H1 (cell line): ENCODE data around the gene FAM163A. TPM values are rescaled to one million over a fixed set of nuclear protein-coding genes. Genes with fewer than 3 reads are reported as not detected.

Experiments used
- CTCF ChIA-PET: fragments of 300-600 bp; sonication (Branson Sonifier 250); formaldehyde crosslinking; loops from one replicate; lab custom pipeline; 2021; ENCODE audit not compliant: partially characterized antibody; lab: Charles Lee
- POLR2A ChIA-PET: fragments of 300-600 bp; sonication (Branson Sonifier 250); formaldehyde crosslinking; loops from one replicate; lab custom pipeline; 2021; ENCODE audit warnings: inconsistent platforms; ENCODE audit not compliant: partially characterized antibody; lab: Charles Lee
- DNase-seq, 2 experiments: peaks; one replicate each; pipeline versions ENCODE4 v3.0.0 to v3.0.0-alpha.2; 2010 to 2022; ENCODE audit warnings: low spot score in 2 of 2, low read depth in 1 of 2, mixed read lengths in 1 of 2
- FAIRE-seq: peaks from 2 replicates; lab custom pipeline; 2011; peaks lifted over from hg19 to GRCh38; lab: Jason Lieb, UNC
- H2AFZ ChIP-seq: 2 replicates; pipeline ENCODE4 v1.8.1; 2012; ENCODE audit warnings: low read length, inconsistent platforms
- H2AK5ac ChIP-seq: 2 replicates; pipeline ENCODE4 v1.6.1; 2013; ENCODE audit warnings: low read depth, low read length
- H2BK120ac ChIP-seq: replicated peaks from 2 replicates; pipeline ENCODE3; 2013; ENCODE audit warnings: low read depth, low read length, inconsistent platforms
- H2BK12ac ChIP-seq: 2 replicates; pipeline ENCODE4 v1.6.1; 2013; ENCODE audit warnings: low read depth, low read length
- H2BK15ac ChIP-seq: 2 replicates; pipeline ENCODE4 v1.6.1; 2013; ENCODE audit warnings: low read length
- H2BK20ac ChIP-seq: 2 replicates; pipeline ENCODE4 v1.6.1; 2013; ENCODE audit warnings: low read length
- H2BK5ac ChIP-seq: 2 replicates; pipeline ENCODE4 v1.6.1; 2013; ENCODE audit warnings: low read depth, low read length
- H3K14ac ChIP-seq: 2 replicates; pipeline ENCODE4 v1.6.1; 2013; ENCODE audit warnings: inconsistent platforms; ENCODE audit not compliant: insufficient read length
- H3K18ac ChIP-seq: 2 replicates; pipeline ENCODE4 v1.6.1; 2013; ENCODE audit warnings: low read length; ENCODE audit errors: extremely low read depth
- H3K23ac ChIP-seq: 2 replicates; pipeline ENCODE4 v1.6.1; 2013; ENCODE audit warnings: inconsistent platforms; ENCODE audit not compliant: insufficient read length
- H3K23me2 ChIP-seq: 2 replicates; pipeline ENCODE4 v1.6.1; 2013; ENCODE audit warnings: low read depth, low read length
- H3K27ac ChIP-seq: 2 replicates; pipeline ENCODE4 v1.6.1; 2011; ENCODE audit warnings: low read depth, low read length, inconsistent platforms
- H3K27me3 ChIP-seq, 4 experiments: replicated peaks in 1 of 4; 1 replicate in 1 of 4; 2 replicates in 3 of 4; pipeline versions ENCODE4 v1.6.1 to v1.8.1; 2011 to 2013; ENCODE audit warnings: low read length in 3 of 4, mild to moderate bottlenecking in 3 of 4, inconsistent platforms in 2 of 4, mixed read lengths in 2 of 4, moderate library complexity in 1 of 4; ENCODE audit not compliant: control insufficient read depth in 3 of 4, insufficient read depth in 3 of 4; ENCODE audit errors: extremely low read depth in 1 of 4
- H3K36me3 ChIP-seq, 4 experiments: 2 replicates each; pipeline versions ENCODE4 v1.6.1 to v1.8.1; 2011 to 2013; ENCODE audit warnings: mild to moderate bottlenecking in 4 of 4, low read length in 3 of 4, moderate library complexity in 2 of 4, control low read depth in 1 of 4, inconsistent platforms in 1 of 4; ENCODE audit not compliant: insufficient read depth in 4 of 4, control insufficient read depth in 2 of 4
- H3K4ac ChIP-seq: replicated peaks from 2 replicates; pipeline ENCODE3; 2013; ENCODE audit warnings: low read length, low read depth, mixed read lengths, inconsistent platforms; ENCODE audit not compliant: insufficient read length
- H3K4me1 ChIP-seq, 4 experiments: replicated peaks in 1 of 4; 1 replicate in 1 of 4; 2 replicates in 3 of 4; pipeline versions ENCODE4 v1.6.1 to v1.8.1; 2011 to 2013; ENCODE audit warnings: low read length in 3 of 4, inconsistent platforms in 2 of 4, mixed read lengths in 1 of 4; ENCODE audit not compliant: insufficient read depth in 4 of 4, control insufficient read depth in 3 of 4
- H3K4me2 ChIP-seq, 2 experiments: 2 replicates each; pipeline versions ENCODE4 v1.6.1 to v1.8.1; 2011 to 2013; ENCODE audit warnings: low read depth in 2 of 2, low read length in 2 of 2, control low read depth in 1 of 2, inconsistent platforms in 1 of 2, mild to moderate bottlenecking in 1 of 2; ENCODE audit not compliant: insufficient read depth in 1 of 2
- H3K4me3 ChIP-seq, 4 experiments: fragments of 200-600, 300-600 bp in 1 of 4; sonication (generic), shearing (Covaris generic), sonication (Bioruptor Twin) in 1 of 4; 2 replicates each; pipeline versions ENCODE4 v1.5.1 to v1.8.1; 2011 to 2016; ENCODE audit warnings: low read length in 4 of 4, low read depth in 3 of 4, control low read depth in 2 of 4, inconsistent platforms in 2 of 4, mild to moderate bottlenecking in 2 of 4, mixed read lengths in 1 of 4, moderate library complexity in 1 of 4; ENCODE audit not compliant: insufficient read depth in 2 of 4; ENCODE audit errors: extremely low read depth in 1 of 4
- H3K56ac ChIP-seq: replicated peaks from 2 replicates; pipeline ENCODE3; 2013; ENCODE audit warnings: low read depth, mild to moderate bottlenecking, mixed read lengths, low read length, inconsistent platforms; ENCODE audit not compliant: insufficient read length
- H3K79me1 ChIP-seq: 2 replicates; pipeline ENCODE4 v1.6.1; 2013; ENCODE audit warnings: low read depth, low read length, control low read depth
- H3K79me2 ChIP-seq, 2 experiments: 2 replicates each; pipeline versions ENCODE4 v1.6.1 to v1.8.1; 2012 to 2013; ENCODE audit warnings: low read length in 2 of 2, mild to moderate bottlenecking in 2 of 2, inconsistent platforms in 1 of 2; ENCODE audit not compliant: insufficient read depth in 2 of 2, control insufficient read depth in 1 of 2
- H3K9ac ChIP-seq, 4 experiments: replicated peaks in 1 of 4; 1 replicate in 1 of 4; 2 replicates in 3 of 4; pipeline versions ENCODE4 v1.6.1 to v1.8.1; 2011 to 2013; ENCODE audit warnings: low read depth in 3 of 4, low read length in 3 of 4, control low read depth in 2 of 4, mild to moderate bottlenecking in 2 of 4, moderate library complexity in 2 of 4, inconsistent platforms in 1 of 4; ENCODE audit errors: extremely low read depth in 1 of 4
- H3K9me3 ChIP-seq, 2 experiments: 2 replicates each; pipeline versions ENCODE4 v1.6.1 to v1.8.1; 2012 to 2013; ENCODE audit warnings: mild to moderate bottlenecking in 2 of 2, moderate library complexity in 2 of 2, control low read depth in 1 of 2, inconsistent platforms in 1 of 2, low read depth in 1 of 2, low read length in 1 of 2, mixed read lengths in 1 of 2; ENCODE audit not compliant: insufficient read depth in 2 of 2
- H4K20me1 ChIP-seq, 2 experiments: replicated peaks in 1 of 2; 2 replicates each; pipeline versions ENCODE3 to v1.8.1; 2011 to 2013; ENCODE audit warnings: inconsistent platforms in 2 of 2, low read length in 2 of 2, mild to moderate bottlenecking in 1 of 2; ENCODE audit not compliant: insufficient read depth in 2 of 2, control insufficient read depth in 1 of 2
- H4K5ac ChIP-seq: 2 replicates; pipeline ENCODE4 v1.6.1; 2013; ENCODE audit warnings: low read length, low read depth, mixed read lengths, inconsistent platforms; ENCODE audit not compliant: insufficient read length
- H4K8ac ChIP-seq: 2 replicates; pipeline ENCODE4 v1.8.0; 2013; ENCODE audit warnings: mild to moderate bottlenecking, moderate library complexity, low read length, inconsistent platforms; ENCODE audit not compliant: insufficient read depth; ENCODE audit errors: extremely low read depth
- H4K91ac ChIP-seq: replicated peaks from 2 replicates; pipeline ENCODE3; 2013; ENCODE audit warnings: low read length, mixed read lengths, inconsistent platforms; ENCODE audit not compliant: insufficient read length
- BACH1 ChIP-seq: IDR thresholded peaks from 2 replicates; pipeline ENCODE4 v1.6.1; 2012; ENCODE audit warnings: low read length, improper control_type of control experiment
- CTBP2 ChIP-seq: IDR thresholded peaks from 2 replicates; pipeline ENCODE4 v1.7.0; 2011; ENCODE audit warnings: borderline replicate concordance, mild to moderate bottlenecking, moderate library complexity, mixed read lengths, low read length; ENCODE audit not compliant: insufficient read depth, insufficient read length
- EZH2 ChIP-seq: fragments of 200-600 bp; sonication (generic); IDR thresholded peaks from 2 replicates; pipeline ENCODE4 v1.7.1; 2012; ENCODE audit warnings: low read depth, mild to moderate bottlenecking, moderate library complexity, low read length, inconsistent platforms; ENCODE audit not compliant: severe bottlenecking
- HDAC2 ChIP-seq, 2 experiments: fragments of 300-600 bp in 1 of 2; sonication (generic) in 1 of 2; IDR thresholded peaks; 2 replicates each; pipeline ENCODE4 v1.6.1; 2011 to 2012; ENCODE audit warnings: low read depth in 2 of 2, low read length in 2 of 2, mild to moderate bottlenecking in 2 of 2, moderate library complexity in 2 of 2, borderline replicate concordance in 1 of 2, inconsistent platforms in 1 of 2
- JUND ChIP-seq: IDR thresholded peaks from 2 replicates; pipeline ENCODE4 v1.6.1; 2011; ENCODE audit warnings: mild to moderate bottlenecking, improper control_type of control experiment, low read length
- POLR2A ChIP-seq, 2 experiments: IDR thresholded peaks; 1 replicate in 1 of 2; 2 replicates in 1 of 2; pipeline ENCODE4 v1.6.1; 2011; ENCODE audit warnings: low read depth in 2 of 2, low read length in 2 of 2, mild to moderate bottlenecking in 2 of 2; ENCODE audit errors: control extremely low read depth in 1 of 2
- POLR2AphosphoS5 ChIP-seq: IDR thresholded peaks from 2 replicates; pipeline ENCODE4 v1.6.1; 2011; ENCODE audit warnings: low read depth, low read length
- RAD21 ChIP-seq, 2 experiments: IDR thresholded peaks in 1 of 2; conservative IDR thresholded peaks in 1 of 2; 2 replicates each; pipeline ENCODE4 v1.6.1; 2011; ENCODE audit warnings: low read depth in 2 of 2, low read length in 2 of 2, improper control_type of control experiment in 1 of 2, inconsistent platforms in 1 of 2, mild to moderate bottlenecking in 1 of 2, moderate library complexity in 1 of 2
- RFX5 ChIP-seq: IDR thresholded peaks from 2 replicates; pipeline ENCODE4 v1.6.1; 2011; ENCODE audit warnings: low read depth, low read length, improper control_type of control experiment, borderline replicate concordance
- SP2 ChIP-seq: IDR thresholded peaks from 2 replicates; pipeline ENCODE4 v1.6.1; 2012; ENCODE audit warnings: mild to moderate bottlenecking, low read length, inconsistent platforms
- TBP ChIP-seq: IDR thresholded peaks from 2 replicates; pipeline ENCODE4 v1.6.1; 2011; ENCODE audit warnings: low read depth, low read length, improper control_type of control experiment
- TCF12 ChIP-seq: IDR thresholded peaks from 2 replicates; pipeline ENCODE4 v1.6.1; 2011; ENCODE audit warnings: low read depth, mild to moderate bottlenecking, low read length
- ZNF274 ChIP-seq: IDR thresholded peaks from 2 replicates; pipeline ENCODE4 v1.7.0; 2012; ENCODE audit warnings: low read length, borderline replicate concordance; ENCODE audit errors: extremely low read depth
- WGBS, 2 experiments: shearing (Covaris generic) in 1 of 2; methylation state at CpG; one replicate each; pipeline versions ENCODE4 v1.1.6 to v1.1.7; 2013 to 2015; ENCODE audit warnings: low lambda C conversion rate in 2 of 2, mixed read lengths in 2 of 2, inconsistent platforms in 1 of 2, low coverage in 1 of 2, missing lambda C conversion rate in 1 of 2; ENCODE audit not compliant: insufficient replicate concordance in 2 of 2, insufficient coverage in 1 of 2, insufficient read length in 1 of 2; ENCODE audit errors: extremely low coverage in 1 of 2, missing lambda C conversion rate in 1 of 2; 5-methylcytosine and 5-hydroxymethylcytosine counted together
- polyA plus RNA-seq, 7 experiments: library from polyadenylated mRNA; depleted of rRNA in 3 of 7; stranded (reverse) in 5 of 7; unstranded in 2 of 7; fragments of >200 nt in 5 of 7; fragments of 200-250 nt in 2 of 7; gene quantifications; 1 replicate in 5 of 7; 2 replicates in 1 of 7; 4 replicates in 1 of 7; pipeline versions ENCODE4 v1.2.1 to v1.2.3, GENCODE V29; 2011 to 2013; ENCODE audit warnings: missing spikeins in 2 of 7, mixed read lengths in 2 of 7
- total RNA-seq: library from RNA; stranded (reverse); fragmentation: NEBNext Ultra II Directional; extraction: Animal tissue kit (Norgen Biotek cat#: 25700); gene quantifications from 2 replicates; pipeline ENCODE4 v1.2.1, GENCODE V29; 2021
- TF ChIP-seq, protein P1 (sequence below): IDR thresholded peaks from 2 replicates; pipeline ENCODE4 v1.6.1; 2011; ENCODE audit warnings: low read depth, mild to moderate bottlenecking, low read length; ENCODE audit not compliant: insufficient read depth

Gene FAM163A
- total and polyA plus RNA-seq, 2 of the 8 experiments (the other 6 are each of a cell fraction or from before 2014, with no cell fraction given): 0.13 to 0.18 TPM

DNA sequence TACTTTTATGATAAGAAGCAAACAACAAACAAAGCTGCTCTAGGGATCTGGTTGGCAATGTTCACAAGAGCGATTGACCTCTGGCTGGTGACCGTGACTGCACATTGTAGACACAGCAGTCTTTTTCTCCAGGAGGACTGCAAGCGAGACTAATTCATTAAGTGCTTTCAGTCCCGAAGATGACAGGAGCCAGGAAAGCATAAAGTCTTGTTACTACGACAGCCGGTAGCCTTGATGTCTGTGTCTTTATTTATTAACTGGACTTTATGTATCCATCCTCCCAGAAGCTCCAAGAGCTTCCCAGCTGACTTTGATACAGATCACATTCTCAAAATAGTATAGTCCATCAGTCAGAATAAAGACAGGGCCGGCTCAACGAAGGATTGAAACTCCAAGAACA, 18.2 kb downstream of the FAM163A start:
- H3K27ac ChIP-seq: no peak overlapping the region
- H3K79me2 ChIP-seq: no peaks in the 10 kb centered on the region
- H4K20me1 ChIP-seq: no peaks in the 10 kb centered on the region
- no peak overlapping the region for H2BK12ac ChIP-seq
- no peak overlapping the region for H3K14ac ChIP-seq
- no peak overlapping the region for H4K8ac ChIP-seq
- H2BK5ac ChIP-seq: no peak overlapping the region
- H3K4me2 ChIP-seq: no peak overlapping the region
- no peak overlapping the region for H3K4me3 ChIP-seq
- no peak for DNase-seq
- CTCF ChIA-PET: interaction anchor here (0.9 to 4.0 kb wide), 8 partner anchors 10 to 52 kb away, joined by 3 to 28 read pairs (median 4); no protein-coding TSS in a partner anchor
- no peak for FAIRE-seq
- 95% methylated on average over 8 of the region's 8 CpGs; no CpG with 5 or more reads in 1 of the 2 experiments for WGBS, 2 experiments
- no peak overlapping the region for H3K9ac ChIP-seq
- H3K23me2 ChIP-seq: peaks cover 3% of the 10 kb centered on the region; the same call in 1 of the 2 replicates
- no peak overlapping the region for H2AFZ ChIP-seq
- H4K91ac ChIP-seq: no peak overlapping the region
- H3K18ac ChIP-seq: no peak overlapping the region
- H4K5ac ChIP-seq: no peak overlapping the region
- H3K56ac ChIP-seq: no peak overlapping the region
- no peaks in the 10 kb centered on the region for H3K4me1 ChIP-seq
- peaks cover 3 to 5% of the 10 kb centered on the region in 2 experiments; a peak in 1 of 4 replicates for H3K9me3 ChIP-seq
- H2BK15ac ChIP-seq: no peak overlapping the region
- no peak overlapping the region for H2BK120ac ChIP-seq
- no peaks in the 10 kb centered on the region for H3K27me3 ChIP-seq
- POLR2A ChIA-PET: no interaction called here
- H2BK20ac ChIP-seq: no peak overlapping the region
- no peaks in the 10 kb centered on the region for H3K79me1 ChIP-seq
- H3K36me3 ChIP-seq: no peaks in the 10 kb centered on the region
- H2AK5ac ChIP-seq: no peak overlapping the region
- no peak overlapping the region for H3K4ac ChIP-seq
- H3K23ac ChIP-seq: no peak overlapping the region
- TF ChIP-seq EZH2 (no peak), SP2 (no peak), TBP (no peak), ZNF274 (no peak), POLR2AphosphoS5 (no peak), BACH1 (no peak), POLR2A (IDR thresholded peaks at IDR 0.05; ENCODE audit: control extremely low read depth in 1 of 2, low read depth in 2 of 2, low read length in 2 of 2) (no peak), RFX5 (no peak), HDAC2 (IDR thresholded peaks at IDR 0.05; ENCODE audit: borderline replicate concordance in 1 of 2, low read depth in 2 of 2, low read length in 2 of 2) (no peak), RAD21 (IDR thresholded peaks at IDR 0.05 in 1 of 2, conservative IDR thresholded peaks at IDR 0.05 in 1 of 2; ENCODE audit: low read depth in 2 of 2, low read length in 2 of 2) (no peak), TCF12 (no peak), JUND (no peak), CTBP2 (no peak)
- TF ChIP-seq, protein P1, sequence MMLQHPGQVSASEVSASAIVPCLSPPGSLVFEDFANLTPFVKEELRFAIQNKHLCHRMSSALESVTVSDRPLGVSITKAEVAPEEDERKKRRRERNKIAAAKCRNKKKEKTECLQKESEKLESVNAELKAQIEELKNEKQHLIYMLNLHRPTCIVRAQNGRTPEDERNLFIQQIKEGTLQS: no peak
